Keratinocyte (primary cell): ENCODE results near the gene UBIAD1.

Experiments used
- EZH2 ChIP-seq: IDR thresholded peaks from one replicate; pipeline ENCODE4 v1.6.1; 2012; ENCODE audit warnings: inconsistent platforms, mild to moderate bottlenecking, low read length, moderate library complexity
- TF ChIP-seq, protein P1 (sequence below), 3 experiments: IDR thresholded peaks in 1 of 3; conservative IDR thresholded peaks in 1 of 3; optimal IDR thresholded peaks in 1 of 3; 2 replicates in 2 of 3; 3 replicates in 1 of 3; pipeline versions ENCODE3 to v1.5.1; 2011; ENCODE audit warnings: low read length in 3 of 3, mild to moderate bottlenecking in 3 of 3, moderate library complexity in 2 of 3, control low read depth in 1 of 3, inconsistent platforms in 1 of 3; ENCODE audit not compliant: insufficient read depth in 2 of 3; ENCODE audit errors: extremely low read depth in 1 of 3

DNA sequence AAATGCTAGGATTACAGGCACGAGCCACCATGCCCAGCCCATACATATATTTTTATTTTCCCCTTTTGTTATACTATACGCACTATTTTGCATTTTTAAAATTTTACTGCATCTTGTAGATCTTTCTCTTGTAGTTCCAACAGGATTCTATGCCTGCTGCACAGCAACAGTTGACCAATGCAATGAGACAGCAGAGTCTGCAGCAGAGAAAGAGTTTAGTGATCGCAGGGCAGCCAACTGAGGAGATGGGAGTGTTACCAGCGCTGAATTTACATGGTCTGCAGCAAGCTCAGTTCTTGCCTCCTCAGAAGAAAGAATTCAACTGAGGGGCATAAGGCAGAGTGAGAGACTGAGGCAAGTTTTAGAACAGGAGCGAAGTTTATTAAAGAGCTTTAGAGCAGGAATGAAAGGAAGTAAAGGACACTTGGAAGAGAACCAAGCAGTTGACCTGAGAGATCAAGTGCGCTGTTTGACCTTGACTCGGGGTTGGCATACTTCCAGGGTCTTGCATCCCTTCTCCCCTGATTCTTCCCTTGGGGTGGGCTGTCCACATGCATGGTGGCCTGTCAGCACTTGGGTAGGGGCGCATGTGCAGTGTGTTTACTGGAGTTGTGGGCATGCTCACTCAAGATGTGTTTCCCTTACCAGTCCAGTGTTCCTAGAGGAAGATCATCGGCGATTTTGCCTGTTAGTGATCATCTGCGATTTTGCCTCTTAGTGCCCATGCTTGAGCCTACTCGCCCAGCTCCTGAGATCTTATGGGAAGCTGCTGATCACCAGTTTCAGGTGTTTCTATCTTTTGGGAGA is 6.5 kb upstream of the UBIAD1 start:
- TF ChIP-seq, protein P1, sequence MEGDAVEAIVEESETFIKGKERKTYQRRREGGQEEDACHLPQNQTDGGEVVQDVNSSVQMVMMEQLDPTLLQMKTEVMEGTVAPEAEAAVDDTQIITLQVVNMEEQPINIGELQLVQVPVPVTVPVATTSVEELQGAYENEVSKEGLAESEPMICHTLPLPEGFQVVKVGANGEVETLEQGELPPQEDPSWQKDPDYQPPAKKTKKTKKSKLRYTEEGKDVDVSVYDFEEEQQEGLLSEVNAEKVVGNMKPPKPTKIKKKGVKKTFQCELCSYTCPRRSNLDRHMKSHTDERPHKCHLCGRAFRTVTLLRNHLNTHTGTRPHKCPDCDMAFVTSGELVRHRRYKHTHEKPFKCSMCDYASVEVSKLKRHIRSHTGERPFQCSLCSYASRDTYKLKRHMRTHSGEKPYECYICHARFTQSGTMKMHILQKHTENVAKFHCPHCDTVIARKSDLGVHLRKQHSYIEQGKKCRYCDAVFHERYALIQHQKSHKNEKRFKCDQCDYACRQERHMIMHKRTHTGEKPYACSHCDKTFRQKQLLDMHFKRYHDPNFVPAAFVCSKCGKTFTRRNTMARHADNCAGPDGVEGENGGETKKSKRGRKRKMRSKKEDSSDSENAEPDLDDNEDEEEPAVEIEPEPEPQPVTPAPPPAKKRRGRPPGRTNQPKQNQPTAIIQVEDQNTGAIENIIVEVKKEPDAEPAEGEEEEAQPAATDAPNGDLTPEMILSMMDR (optimal IDR thresholded peaks at IDR 0.05 in 1 of 3, IDR thresholded peaks at IDR 0.05 in 1 of 3, conservative IDR thresholded peaks at IDR 0.05 in 1 of 3; ENCODE audit: extremely low read depth in 1 of 3, insufficient read depth in 2 of 3, low read length in 3 of 3) = no peak
- TF ChIP-seq EZH2 = no peak
